Measurements from ENCODE around the gene MLXIP.

GRCh38 chr12:122125452-122126341 is 47.1 kb downstream of the MLXIP start:
- TF ChIP-seq CTCF (IDR thresholded peaks at IDR 0.05) (no peak), POLR2A (IDR thresholded peaks at IDR 0.05) (no peak)
